Central memory CD8-positive, alpha-beta T cell (primary cell): ENCODE data around the gene SUSD1.

Experiments used
- ATAC-seq: fragments of 150-1000 bp; cut with Tn5 transposase; replicated peaks from 2 replicates; pipeline ENCODE4 v1.10.0; 2022; ENCODE audit warnings: mild to moderate bottlenecking, moderate FRiP score, moderate number of reproducible peaks; ENCODE audit not compliant: poor library complexity, severe bottlenecking; ENCODE audit errors: extremely low read depth
- DNase-seq, 2 donors: peaks; one replicate each; pipeline ENCODE4 v3.0.0; 2021; ENCODE audit warnings: low spot score in 2 of 2
- H3K27ac Mint-ChIP-seq: one replicate; pipeline ENCODE4 v1.8.0; 2022; ENCODE audit warnings: low read depth, mild to moderate bottlenecking, moderate library complexity, mixed read lengths
- H3K27me3 Mint-ChIP-seq: one replicate; pipeline ENCODE4 v1.8.0; 2022; ENCODE audit warnings: mixed read lengths
- H3K36me3 Mint-ChIP-seq: one replicate; pipeline ENCODE4 v1.8.0; 2022; ENCODE audit warnings: mild to moderate bottlenecking, moderate library complexity, mixed read lengths; ENCODE audit not compliant: insufficient read depth
- H3K4me1 Mint-ChIP-seq: one replicate; pipeline ENCODE4 v1.8.0; 2022; ENCODE audit warnings: mixed read lengths
- H3K4me3 Mint-ChIP-seq: one replicate; pipeline ENCODE4 v1.8.0; 2022; ENCODE audit warnings: mild to moderate bottlenecking, moderate library complexity, mixed read lengths
- H3K9me3 Mint-ChIP-seq: one replicate; pipeline ENCODE4 v1.8.0; 2022; ENCODE audit warnings: mixed read lengths

The SUSD1 gene

DNA sequence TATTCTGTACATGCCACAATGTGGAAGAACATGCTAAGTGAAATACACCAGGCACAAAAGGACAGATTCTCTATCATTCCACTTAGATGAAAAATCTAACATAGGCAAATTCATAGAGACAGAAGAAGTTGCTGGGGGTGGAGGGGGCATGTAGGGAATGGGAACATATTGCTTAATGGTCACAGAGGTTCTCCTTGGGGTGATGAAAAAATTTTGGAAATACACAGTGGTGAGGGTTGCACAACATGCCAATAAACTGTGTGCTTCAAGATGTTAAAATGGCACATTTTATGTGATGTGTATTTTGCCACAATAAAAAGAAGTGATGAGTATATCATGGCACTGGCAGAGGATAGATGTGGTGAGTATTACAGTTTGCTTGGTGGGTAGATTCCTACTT lies 111.9 kb downstream of the SUSD1 start:
- no peak overlapping the region for H3K27ac Mint-ChIP-seq

DNA sequence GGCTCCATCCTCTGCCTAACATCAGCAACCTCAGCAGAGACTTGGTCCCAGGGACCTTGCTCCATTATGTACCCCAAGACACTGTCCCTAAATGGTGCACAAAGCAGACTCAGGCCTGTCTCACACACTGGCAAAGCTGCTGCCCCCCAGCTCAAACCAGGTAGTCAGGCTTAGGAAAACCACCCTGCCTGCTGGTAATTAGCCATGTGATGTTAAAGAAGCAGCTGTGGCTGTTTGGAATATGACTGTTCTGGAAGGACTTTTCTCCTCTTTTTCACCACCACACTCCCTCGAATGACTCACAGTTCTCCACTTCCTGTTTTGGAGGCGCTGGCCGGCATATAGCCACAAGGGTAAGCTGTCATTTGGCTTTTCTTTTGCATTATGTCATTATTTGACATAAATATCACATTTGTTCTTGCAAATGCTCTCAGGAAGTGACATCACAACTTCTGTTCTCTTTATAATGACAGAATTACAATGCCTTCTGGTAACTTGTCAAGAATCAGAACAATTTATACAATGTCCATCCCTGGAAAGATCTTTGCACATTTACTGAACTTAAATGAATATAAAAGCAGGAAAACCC lies 113.9 kb downstream of the SUSD1 start:
- Mint-ChIP-seq H3K27ac (peak overlapping the region; percentile 51), H3K36me3 (peaks cover 8% of the 10 kb centered on the region), H3K4me1 (peaks cover 22% of the 10 kb centered on the region), H3K9me3 (no peaks in the 10 kb centered on the region), H3K27me3 (no peaks in the 10 kb centered on the region), H3K4me3 (no peak overlapping the region)
- no peak for DNase-seq
- ATAC-seq: peak; percentile 60

More for the DNA sequence above, 111.9 kb downstream of the SUSD1 start:
- ATAC-seq (no peak), DNase-seq (no peak)
- peaks cover 6% of the 10 kb centered on the region for H3K36me3 Mint-ChIP-seq
- no peaks in the 10 kb centered on the region for H3K9me3 Mint-ChIP-seq
- no peaks in the 10 kb centered on the region for H3K27me3 Mint-ChIP-seq
- no peak overlapping the region for H3K4me3 Mint-ChIP-seq
- H3K4me1 Mint-ChIP-seq: peaks cover 22% of the 10 kb centered on the region

DNA sequence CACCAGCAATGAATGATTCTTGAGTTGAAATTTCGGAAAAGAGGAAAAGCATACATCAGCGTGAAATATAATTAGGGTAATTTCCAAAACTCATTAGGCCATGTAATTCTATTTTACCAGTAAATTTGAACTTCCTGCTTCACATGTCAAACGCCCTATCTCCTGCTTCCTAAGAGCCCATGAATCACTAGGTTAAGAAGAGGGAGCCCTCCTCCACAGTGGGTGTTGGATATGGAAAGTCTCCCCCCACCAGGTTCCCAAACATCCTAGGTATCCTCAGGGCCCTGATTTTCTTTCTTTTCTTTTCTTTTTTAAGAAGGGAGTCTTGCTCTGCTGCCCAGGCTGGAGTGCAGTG lies 115.2 kb downstream of the SUSD1 start:
- Mint-ChIP-seq H3K27ac (peak overlapping the region; percentile 44), H3K27me3 (no peaks in the 10 kb centered on the region), H3K4me3 (no peak overlapping the region), H3K9me3 (no peaks in the 10 kb centered on the region), H3K4me1 (peaks cover 22% of the 10 kb centered on the region), H3K36me3 (peaks cover 12% of the 10 kb centered on the region)
- DNase-seq: no peak
- ATAC-seq: no peak

DNA sequence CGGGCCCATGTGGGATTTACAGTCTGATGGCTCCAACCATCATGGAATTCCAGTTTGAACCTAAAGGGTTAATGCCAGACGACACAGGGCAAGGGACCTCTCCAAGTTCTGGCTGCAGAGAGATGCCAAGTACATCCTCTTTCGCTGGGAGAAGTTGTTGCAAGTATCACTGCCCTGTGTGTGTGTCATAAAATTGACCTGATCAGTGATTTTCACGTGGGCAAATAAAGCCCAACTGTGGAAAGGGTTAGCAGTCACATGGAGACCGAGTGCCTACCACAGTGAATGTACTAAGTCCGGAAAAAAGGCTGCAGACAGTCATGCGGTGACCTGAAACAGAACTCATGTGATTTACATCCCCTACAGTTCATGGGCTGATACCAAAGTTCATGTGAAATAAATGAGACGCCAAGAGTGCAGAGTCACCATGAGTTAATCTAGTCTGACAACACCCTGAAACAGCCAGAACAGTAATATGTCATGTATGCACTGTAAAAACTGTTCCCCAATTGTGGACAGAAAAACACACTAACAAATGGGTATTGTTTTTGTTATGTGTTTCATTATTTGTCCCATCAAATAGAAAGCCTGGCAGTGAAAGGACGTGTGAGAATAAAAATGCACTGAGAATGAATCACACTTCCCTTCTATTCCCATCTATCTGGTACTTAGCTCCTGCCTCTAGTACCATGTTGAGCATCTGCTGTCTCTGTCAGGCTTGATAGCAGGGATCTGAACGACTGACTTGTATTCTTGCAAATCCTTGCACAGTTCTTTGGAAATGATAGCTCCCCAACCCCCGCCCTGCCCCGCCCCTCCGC lies 115.7 kb downstream of the SUSD1 start:
- no peak overlapping the region for H3K27ac Mint-ChIP-seq
- no peak overlapping the region for H3K4me3 Mint-ChIP-seq
- DNase-seq (no peak), ATAC-seq (no peak)
- H3K9me3 Mint-ChIP-seq: no peaks in the 10 kb centered on the region
- no peaks in the 10 kb centered on the region for H3K27me3 Mint-ChIP-seq
- H3K4me1 Mint-ChIP-seq: peaks cover 22% of the 10 kb centered on the region
- H3K36me3 Mint-ChIP-seq: peaks cover 12% of the 10 kb centered on the region

DNA sequence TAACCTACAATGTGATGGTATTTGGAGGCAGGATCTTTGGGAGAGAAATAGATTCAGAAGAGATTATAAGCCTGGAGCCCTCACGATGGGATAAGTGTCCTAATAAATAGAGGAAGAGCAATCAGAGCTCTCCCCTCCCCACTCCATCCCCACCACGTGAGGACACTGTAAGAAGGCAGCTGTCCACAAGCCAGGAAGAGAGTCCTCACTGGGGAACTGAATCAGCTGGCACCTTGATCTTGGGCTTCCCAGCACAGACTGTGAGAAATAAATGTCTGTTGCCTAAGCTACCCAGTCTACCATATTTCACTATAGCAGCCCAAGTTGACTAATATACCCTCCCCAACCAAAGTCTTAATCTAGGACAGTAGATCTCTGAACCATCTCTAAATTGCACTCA lies 118.1 kb downstream of the SUSD1 start:
- no peak overlapping the region for H3K27ac Mint-ChIP-seq
- H3K4me3 Mint-ChIP-seq: no peak overlapping the region
- no peak for ATAC-seq
- peaks cover 10% of the 10 kb centered on the region for H3K4me1 Mint-ChIP-seq
- H3K27me3 Mint-ChIP-seq: no peaks in the 10 kb centered on the region
- peaks cover 13% of the 10 kb centered on the region for H3K36me3 Mint-ChIP-seq
- no peak for DNase-seq
- no peaks in the 10 kb centered on the region for H3K9me3 Mint-ChIP-seq

DNA sequence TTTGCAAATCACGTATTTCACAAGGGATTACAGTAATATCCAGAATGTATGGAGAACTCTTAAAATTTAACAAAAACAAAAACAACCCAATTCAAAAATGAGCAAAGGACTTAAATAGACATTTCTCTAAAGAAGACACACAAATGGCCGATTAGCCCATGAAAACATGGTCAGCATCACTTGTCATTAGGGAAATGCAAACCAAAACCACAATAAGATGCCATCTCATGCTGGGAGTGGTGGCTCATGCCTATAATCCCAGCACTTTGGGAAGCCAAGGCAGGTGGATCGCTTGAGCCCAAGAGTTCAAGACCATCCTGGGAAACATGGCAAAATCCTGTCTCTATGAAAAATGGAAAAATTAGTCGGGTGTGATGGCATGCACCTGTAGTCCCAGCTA lies 120.2 kb downstream of the SUSD1 start:
- ATAC-seq (no peak), DNase-seq (no peak)
- Mint-ChIP-seq H3K27me3 (no peaks in the 10 kb centered on the region), H3K9me3 (no peaks in the 10 kb centered on the region), H3K4me1 (no peaks in the 10 kb centered on the region), H3K36me3 (peaks cover 15% of the 10 kb centered on the region), H3K27ac (no peak overlapping the region), H3K4me3 (no peak overlapping the region)

DNA sequence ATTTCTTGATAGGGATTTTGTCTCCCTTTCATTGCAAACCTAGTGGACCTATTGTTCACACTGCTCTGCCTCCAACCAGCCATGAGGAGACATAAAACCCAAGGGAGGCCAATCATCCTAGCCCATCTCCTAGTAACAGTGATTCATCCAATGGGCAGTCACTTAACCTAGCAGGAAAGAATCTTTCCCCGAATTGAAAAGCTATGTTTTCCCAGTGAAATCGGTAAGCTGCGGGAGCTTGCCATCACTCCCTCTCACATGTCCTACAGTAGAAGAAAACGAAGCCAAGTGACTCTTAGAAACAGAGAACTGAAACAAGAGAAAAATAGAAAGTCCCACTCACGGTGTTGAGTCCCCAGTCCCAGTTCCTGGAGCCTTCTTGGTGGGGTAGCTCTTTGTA lies 123.3 kb downstream of the SUSD1 start:
- Mint-ChIP-seq H3K27ac (no peak overlapping the region), H3K36me3 (peaks cover 11% of the 10 kb centered on the region), H3K27me3 (no peaks in the 10 kb centered on the region), H3K4me3 (no peak overlapping the region), H3K4me1 (peaks cover 7% of the 10 kb centered on the region), H3K9me3 (no peaks in the 10 kb centered on the region)
- DNase-seq (no peak), ATAC-seq (no peak)

DNA sequence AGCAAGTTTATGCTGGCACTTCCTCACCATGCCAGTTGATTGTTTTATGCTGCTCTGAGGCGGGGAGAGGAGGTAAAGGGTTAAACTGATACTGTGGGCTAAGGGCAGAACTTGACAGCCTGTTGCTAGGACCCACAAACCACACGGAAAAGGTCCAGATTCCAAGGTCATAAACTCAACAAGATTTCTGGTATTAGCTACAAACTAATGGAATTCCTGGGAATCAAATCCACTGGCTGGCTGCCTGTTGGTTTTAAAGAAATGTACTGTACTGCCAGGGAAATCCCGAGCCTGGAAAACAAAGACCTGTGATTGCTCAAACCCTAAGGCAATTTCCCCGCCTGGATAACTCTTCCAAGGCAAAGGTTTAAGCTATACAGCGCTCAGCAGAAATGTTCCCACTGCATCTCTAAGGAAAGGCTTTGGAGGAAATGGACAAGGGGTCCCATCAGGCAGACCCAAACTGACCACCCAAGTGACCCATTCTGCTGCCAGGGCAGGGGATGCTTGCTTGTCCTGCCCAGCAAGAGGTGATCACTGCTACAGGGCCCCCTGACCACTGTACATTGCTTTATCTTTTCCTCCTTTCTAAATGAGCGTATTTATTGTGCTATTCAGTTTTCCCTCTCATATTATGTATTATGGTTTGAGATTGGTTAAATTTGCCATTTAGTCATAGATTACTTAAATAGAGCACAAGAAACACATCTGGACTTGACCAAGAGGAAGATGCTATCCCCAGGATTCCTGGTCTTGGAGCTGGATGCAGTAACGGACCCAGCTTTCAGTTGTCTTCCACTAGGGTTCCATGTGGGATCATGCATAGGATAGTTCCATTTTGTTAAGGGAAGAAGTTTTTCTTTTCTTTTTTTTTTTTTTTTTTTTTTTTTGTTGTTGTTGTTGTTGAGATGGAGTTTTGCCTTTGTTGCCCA lies 124.3 kb downstream of the SUSD1 start:
- Mint-ChIP-seq H3K27me3 (no peaks in the 10 kb centered on the region), H3K27ac (no peak overlapping the region), H3K4me1 (peaks cover 7% of the 10 kb centered on the region), H3K9me3 (no peaks in the 10 kb centered on the region), H3K36me3 (peaks cover 9% of the 10 kb centered on the region), H3K4me3 (no peak overlapping the region)
- DNase-seq: no peak
- no peak for ATAC-seq

DNA sequence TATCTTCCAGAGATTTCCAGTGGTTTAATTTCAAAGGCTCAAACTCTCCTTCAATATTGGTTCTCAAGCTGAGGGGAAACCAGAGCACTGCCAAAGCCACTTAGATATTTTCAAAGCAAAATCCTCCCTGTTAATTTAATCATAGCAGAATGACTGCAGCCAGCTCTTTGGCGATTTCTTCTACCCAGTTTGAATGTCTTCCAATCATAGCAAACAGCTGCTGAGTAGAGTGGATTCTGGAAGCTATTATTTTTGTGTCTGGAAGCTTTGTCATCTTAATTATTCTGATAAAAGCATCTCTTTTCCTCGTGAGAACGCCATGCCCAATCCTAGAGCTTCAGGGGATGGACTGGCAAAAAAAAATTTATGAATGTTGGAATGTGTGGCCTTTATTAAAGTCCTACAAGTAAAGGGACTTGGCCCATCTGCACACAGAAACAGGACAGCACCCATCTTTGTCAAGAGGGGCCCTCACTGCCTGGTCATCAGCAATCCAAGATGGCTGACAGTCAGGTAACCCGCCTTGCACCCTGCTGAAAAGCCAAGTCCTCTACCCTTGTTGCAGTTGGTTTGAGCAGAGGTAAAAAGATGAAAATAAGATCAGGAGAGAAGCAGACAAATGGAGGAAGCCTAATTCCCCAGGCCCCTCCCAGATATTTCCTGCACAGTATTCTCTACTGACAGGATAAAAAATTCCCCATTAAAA lies 125.1 kb downstream of the SUSD1 start:
- Mint-ChIP-seq H3K27ac (no peak overlapping the region), H3K9me3 (no peaks in the 10 kb centered on the region), H3K4me1 (peaks cover 7% of the 10 kb centered on the region), H3K36me3 (peaks cover 8% of the 10 kb centered on the region), H3K27me3 (no peaks in the 10 kb centered on the region), H3K4me3 (no peak overlapping the region)
- no peak for ATAC-seq
- no peak for DNase-seq

DNA sequence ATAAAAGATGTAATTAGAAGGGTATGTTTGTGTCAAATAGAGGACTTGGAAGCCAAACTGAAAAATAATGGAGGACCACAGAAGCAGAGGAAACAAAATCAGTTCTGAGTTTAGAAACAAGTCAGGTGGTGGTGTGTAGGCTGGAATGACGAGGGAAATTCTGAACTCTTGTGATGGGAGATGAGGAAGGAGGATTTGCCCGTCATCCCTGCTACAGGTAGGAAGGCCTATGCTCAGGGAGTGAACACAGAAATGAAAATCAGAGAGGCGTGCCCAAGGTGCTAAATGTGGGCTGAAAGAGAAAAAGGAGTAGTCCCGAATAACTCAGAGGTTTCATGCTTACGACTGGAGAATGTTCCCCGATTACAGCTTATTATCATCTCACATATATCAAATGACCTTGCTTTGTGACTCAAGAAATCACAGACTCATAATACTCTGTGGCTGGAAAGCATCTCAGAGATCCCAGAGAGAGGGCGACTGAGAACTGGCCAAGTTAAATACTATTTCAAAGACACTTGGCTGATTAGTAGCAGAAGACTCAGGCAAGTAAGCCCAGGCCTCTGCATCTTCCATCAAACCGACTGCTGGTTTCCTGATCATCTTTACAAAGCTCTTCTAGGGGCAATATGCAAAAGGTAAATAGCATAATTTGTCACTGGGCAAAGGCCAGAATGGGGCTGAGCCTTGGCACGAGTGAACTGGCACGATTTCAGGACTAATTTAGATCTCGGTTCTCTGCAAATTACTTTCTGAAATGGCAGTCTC lies 126.0 kb downstream of the SUSD1 start:
- no peaks in the 10 kb centered on the region for H3K27me3 Mint-ChIP-seq
- DNase-seq: no peak
- ATAC-seq: no peak
- H3K4me1 Mint-ChIP-seq: peaks cover 7% of the 10 kb centered on the region
- H3K27ac Mint-ChIP-seq: no peak overlapping the region
- H3K9me3 Mint-ChIP-seq: no peaks in the 10 kb centered on the region
- H3K4me3 Mint-ChIP-seq: no peak overlapping the region
- peaks cover 8% of the 10 kb centered on the region for H3K36me3 Mint-ChIP-seq

DNA sequence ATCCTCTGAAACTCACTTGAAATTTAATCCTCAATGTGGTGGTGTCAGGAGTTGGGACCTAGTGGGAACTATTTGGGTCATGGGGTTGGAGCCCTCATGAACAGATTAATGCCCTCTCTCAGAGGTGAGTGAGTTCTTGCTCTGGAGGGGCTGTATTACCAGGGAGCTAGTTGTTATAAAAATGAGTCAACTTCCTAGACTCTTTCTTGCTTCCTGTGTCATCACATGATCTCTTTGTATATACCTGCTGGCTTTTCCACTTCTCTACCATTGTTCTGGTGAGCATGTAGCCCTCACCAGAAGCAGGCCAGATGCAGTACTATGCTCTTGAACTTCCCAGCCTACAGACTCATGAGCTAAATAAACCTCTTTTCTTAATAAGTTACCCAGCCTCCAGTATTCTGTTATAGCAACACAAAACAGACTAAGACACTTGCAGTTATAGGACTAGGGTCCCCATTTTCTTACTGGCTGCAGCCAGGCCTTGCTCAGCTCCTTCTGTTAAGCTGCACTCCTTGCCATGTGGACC lies 127.5 kb downstream of the SUSD1 start:
- DNase-seq (no peak), ATAC-seq (no peak)
- H3K4me3 Mint-ChIP-seq: no peak overlapping the region
- no peaks in the 10 kb centered on the region for H3K27me3 Mint-ChIP-seq
- peaks cover 7% of the 10 kb centered on the region for H3K4me1 Mint-ChIP-seq
- peaks cover 6% of the 10 kb centered on the region for H3K36me3 Mint-ChIP-seq
- no peak overlapping the region for H3K27ac Mint-ChIP-seq
- H3K9me3 Mint-ChIP-seq: no peaks in the 10 kb centered on the region
